Neural crest cell (in vitro differentiated cells): Measurements from ENCODE around the gene MXD1. TPM values are rescaled to one million over a fixed set of nuclear protein-coding genes. Genes with fewer than 3 reads are reported as not detected.
A peak's percentile ranks its signal among the peaks of the same experiment; 100 is the strongest.
"Not testable (repeated sequence)": the region's sequence is repeated elsewhere in the genome, so short reads cannot be mapped to it uniquely, and the experiment has no call there.

Experiments
- DNase-seq: peaks from one replicate; pipeline ENCODE4 v3.0.0; 2021; ENCODE audit warnings: low read depth, mixed read lengths, low spot score
- H3K27ac Mint-ChIP-seq: one replicate; pipeline ENCODE4 v1.8.0; 2021; ENCODE audit warnings: mild to moderate bottlenecking, mixed read lengths; ENCODE audit not compliant: unreplicated experiment
- H3K27me3 Mint-ChIP-seq: 2 replicates; pipeline ENCODE4 v1.8.0; 2021; ENCODE audit warnings: low read depth, mild to moderate bottlenecking, mixed read lengths
- H3K36me3 Mint-ChIP-seq: 2 replicates; pipeline ENCODE4 v1.8.0; 2021; ENCODE audit warnings: low read depth, mild to moderate bottlenecking, mixed read lengths
- H3K4me1 Mint-ChIP-seq: 2 replicates; pipeline ENCODE4 v1.8.0; 2021; ENCODE audit warnings: mixed read lengths
- H3K4me3 Mint-ChIP-seq: one replicate; pipeline ENCODE4 v1.8.0; 2021; ENCODE audit warnings: mild to moderate bottlenecking, mixed read lengths
- H3K9me3 Mint-ChIP-seq: 2 replicates; pipeline ENCODE4 v1.8.0; 2021; ENCODE audit warnings: mixed read lengths
- total RNA-seq: library from RNA; stranded (reverse); gene quantifications from 2 replicates; pipeline ENCODE4 v1.2.1, GENCODE V29; 2021
- TF ChIP-seq, protein P1 (sequence below): fragments of 200-600 bp; sonication (generic); conservative IDR thresholded peaks from 2 replicates; pipeline ENCODE4 v1.5.0; 2021; ENCODE audit warnings: antibody characterized with exemption, mild to moderate bottlenecking

The MXD1 gene
- total RNA-seq, 1 donor from 2014 or later, result 4.9 TPM

DNA sequence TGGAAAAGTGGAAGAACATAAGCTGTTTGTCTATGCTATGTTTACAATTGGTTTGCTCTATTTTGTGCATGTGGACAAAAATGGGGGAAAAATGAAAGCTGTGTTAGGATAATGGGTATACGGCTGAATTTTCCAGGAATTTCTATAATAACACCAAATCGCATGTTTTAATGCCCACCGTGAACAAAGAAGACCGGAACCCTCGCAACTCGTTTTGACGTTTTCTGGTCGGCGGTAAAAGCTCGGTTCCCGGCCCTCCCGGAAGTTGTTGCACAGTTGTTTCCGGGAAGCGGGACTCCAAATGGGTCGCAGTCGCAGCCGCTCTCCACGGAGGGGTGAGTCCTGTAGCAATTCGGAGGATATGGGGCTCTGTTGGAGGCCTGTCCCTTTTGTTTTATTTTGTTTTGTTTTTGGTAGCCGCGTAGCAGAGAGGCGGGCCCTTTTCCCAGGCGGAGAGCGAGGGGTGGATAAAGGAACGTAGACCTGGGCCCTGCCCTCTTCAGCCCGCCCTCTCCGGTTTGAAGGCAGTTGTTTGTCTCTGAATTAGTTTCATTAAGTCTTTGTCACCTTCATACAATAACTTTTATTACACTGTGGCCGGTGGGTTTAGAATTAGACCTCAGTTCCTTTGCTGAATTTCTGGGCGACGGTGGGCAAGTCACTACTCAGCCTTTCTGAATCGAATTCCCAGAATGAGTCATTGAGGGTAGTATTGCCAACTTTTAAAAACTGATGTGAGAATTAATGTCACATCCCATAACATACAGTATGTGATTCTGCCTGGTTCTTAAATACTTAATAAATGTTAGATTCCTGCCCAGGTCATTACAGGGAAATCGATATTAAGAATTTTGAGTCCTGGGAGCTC lies 21.0 kb upstream of the MXD1 start, which contains the start of gene SNRNP27:
Gene SNRNP27 (plus strand): TSS at position 273 of the 868 bp plus-strand sequence. CDS start 29 bp downstream, at position 302.
- TF ChIP-seq, protein P1, sequence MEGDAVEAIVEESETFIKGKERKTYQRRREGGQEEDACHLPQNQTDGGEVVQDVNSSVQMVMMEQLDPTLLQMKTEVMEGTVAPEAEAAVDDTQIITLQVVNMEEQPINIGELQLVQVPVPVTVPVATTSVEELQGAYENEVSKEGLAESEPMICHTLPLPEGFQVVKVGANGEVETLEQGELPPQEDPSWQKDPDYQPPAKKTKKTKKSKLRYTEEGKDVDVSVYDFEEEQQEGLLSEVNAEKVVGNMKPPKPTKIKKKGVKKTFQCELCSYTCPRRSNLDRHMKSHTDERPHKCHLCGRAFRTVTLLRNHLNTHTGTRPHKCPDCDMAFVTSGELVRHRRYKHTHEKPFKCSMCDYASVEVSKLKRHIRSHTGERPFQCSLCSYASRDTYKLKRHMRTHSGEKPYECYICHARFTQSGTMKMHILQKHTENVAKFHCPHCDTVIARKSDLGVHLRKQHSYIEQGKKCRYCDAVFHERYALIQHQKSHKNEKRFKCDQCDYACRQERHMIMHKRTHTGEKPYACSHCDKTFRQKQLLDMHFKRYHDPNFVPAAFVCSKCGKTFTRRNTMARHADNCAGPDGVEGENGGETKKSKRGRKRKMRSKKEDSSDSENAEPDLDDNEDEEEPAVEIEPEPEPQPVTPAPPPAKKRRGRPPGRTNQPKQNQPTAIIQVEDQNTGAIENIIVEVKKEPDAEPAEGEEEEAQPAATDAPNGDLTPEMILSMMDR, result no peak
- Mint-ChIP-seq H3K4me3 (peak within 1 kb of the TSS; percentile 100), H3K36me3 (no peaks in the 10 kb centered on the region), H3K27me3 (peaks cover 11% of the 10 kb centered on the region), H3K4me1 (peaks cover 38% of the 10 kb centered on the region), H3K9me3 (peaks cover 4% of the 10 kb centered on the region), H3K27ac (peak within 1 kb of the TSS; percentile 99)
- DNase-seq, result peak; percentile 76

DNA sequence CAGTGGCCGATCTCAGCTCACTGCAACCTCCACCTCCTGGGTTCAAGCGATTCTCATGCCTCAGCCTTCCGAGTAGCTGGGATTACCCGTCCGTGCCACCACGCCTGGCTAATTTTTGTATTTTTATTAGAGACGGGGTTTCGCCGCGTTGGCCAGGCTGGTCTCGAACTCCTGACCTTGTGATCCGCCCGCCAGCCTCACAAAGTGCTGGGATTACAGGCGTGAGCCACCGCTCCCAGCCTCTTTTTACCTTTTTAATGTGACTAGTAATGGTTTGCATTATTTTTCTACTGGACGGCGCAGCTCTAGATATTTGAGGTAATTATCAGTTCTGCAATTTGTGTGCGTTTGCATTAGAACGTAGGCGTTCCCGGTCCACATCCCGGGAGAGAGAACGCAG lies 20.2 kb upstream of the MXD1 start:
- not testable (repeated sequence) for H3K36me3 Mint-ChIP-seq, H3K27ac Mint-ChIP-seq, H3K9me3 Mint-ChIP-seq, DNase-seq
- Mint-ChIP-seq H3K4me1 (peaks cover 38% of the 10 kb centered on the region), H3K4me3 (peak overlapping the region; percentile 100), H3K27me3 (peaks cover 11% of the 10 kb centered on the region)

DNA sequence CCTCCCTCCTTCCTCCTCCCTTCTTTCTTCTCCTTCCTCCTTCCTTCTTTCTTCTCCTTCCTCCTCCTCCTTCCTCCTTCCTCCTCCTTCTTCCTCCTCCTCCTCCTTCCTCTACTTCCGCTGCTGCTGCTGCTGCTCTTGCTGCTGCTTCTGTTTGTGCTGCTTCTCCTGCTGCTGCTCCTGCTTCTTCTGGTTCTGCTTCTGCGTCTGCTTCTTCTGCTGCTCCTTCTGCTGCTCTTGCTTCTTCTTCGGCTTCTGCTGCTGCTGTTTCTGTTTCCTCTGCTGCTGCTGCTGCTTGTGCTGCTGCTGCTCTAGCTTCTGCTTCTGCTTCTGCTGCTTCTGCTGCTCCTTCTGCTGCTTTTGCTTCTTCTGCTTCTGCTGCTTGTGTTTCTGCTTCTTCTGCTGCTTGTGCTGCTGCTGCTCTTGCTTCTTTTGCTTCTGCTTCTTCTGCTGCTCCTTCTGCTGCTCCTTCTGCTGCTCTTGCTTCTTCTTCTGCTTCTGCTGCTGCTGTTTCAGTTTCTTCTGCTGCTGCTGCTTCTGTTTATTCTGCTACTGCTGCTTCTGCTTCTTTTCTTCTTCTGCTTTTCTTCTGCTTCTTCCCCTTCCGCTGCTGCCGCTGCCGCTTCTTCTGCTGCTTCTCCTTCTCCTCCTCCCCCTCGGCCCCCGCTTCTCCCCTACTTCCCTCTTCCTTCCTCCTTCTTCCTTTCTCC lies 12.5 kb upstream of the MXD1 start:
- H3K36me3 Mint-ChIP-seq, result no peaks in the 10 kb centered on the region
- H3K4me1 Mint-ChIP-seq, result peaks cover 5% of the 10 kb centered on the region
- H3K9me3 Mint-ChIP-seq, result no peaks in the 10 kb centered on the region
- H3K27ac Mint-ChIP-seq, result no peak overlapping the region
- no peaks in the 10 kb centered on the region for H3K27me3 Mint-ChIP-seq
- no peak overlapping the region for H3K4me3 Mint-ChIP-seq
- DNase-seq, result no peak
- TF ChIP-seq, protein P1, result no peak

DNA sequence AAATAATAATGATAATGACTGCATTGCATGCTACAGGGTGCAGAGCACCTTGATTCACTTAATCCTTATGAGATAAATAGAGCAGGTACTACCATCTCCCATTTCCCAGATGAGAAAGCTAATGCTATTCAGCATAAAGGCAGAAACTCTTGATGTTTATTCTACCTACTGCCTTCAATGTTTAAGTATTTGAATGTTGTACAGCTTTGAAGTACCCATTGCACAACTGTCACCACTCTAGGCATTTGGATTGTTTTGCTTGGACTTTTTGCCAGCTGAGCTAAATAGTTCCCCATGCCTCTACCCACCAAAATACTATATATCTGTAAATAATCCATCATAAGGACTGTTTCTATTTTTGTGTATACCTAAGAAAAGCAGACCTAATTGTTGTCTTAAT lies 7.7 kb upstream of the MXD1 start:
- Mint-ChIP-seq H3K9me3 (no peaks in the 10 kb centered on the region), H3K27ac (no peak overlapping the region), H3K4me1 (peaks cover 2% of the 10 kb centered on the region), H3K36me3 (no peaks in the 10 kb centered on the region), H3K4me3 (no peak overlapping the region), H3K27me3 (no peaks in the 10 kb centered on the region)
- TF ChIP-seq, protein P1, result no peak
- no peak for DNase-seq

DNA sequence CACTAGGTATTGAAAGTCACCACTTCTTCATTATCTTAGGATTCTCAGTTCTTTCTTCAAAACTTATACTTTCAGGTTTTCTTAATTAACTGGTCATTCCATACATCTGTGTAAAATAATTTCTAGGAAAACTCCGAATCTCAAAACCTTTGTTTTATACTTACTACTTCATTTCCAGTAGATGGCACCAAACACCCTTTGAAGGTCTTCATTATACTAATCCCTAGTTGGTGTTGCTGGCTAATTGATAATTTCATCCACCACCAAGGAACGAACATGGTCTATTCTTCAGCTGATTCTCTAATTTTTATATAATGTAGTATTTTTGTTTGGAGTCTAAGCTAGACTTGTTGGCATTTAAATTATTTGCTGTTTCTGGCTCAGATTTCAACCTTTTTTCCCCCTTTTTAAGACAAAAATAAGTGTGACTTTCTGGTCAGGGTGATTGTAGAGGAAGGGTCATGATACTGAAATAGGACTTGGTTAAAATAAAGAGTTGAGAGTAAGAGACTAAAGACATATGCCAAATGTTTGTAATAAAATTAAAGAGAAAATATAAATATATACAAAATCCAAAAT lies 2.8 kb upstream of the MXD1 start:
- DNase-seq, result no peak
- Mint-ChIP-seq H3K27ac (no peak overlapping the region), H3K36me3 (no peaks in the 10 kb centered on the region), H3K9me3 (no peaks in the 10 kb centered on the region), H3K4me3 (peak overlapping the region; percentile 86), H3K4me1 (peaks cover 16% of the 10 kb centered on the region), H3K27me3 (peaks cover 4% of the 10 kb centered on the region)
- TF ChIP-seq, protein P1, result peak; percentile 82
